HG03432 (cell line): ENCODE results near the gene TRABD.

Experiments
- ATAC-seq: cut with Tn5 transposase; IDR thresholded peaks from one replicate; pipeline ENCODE4 v1.9.1; 2021; ENCODE audit warnings: mild to moderate bottlenecking, moderate library complexity; ENCODE audit not compliant: unreplicated experiment

The TRABD gene

DNA sequence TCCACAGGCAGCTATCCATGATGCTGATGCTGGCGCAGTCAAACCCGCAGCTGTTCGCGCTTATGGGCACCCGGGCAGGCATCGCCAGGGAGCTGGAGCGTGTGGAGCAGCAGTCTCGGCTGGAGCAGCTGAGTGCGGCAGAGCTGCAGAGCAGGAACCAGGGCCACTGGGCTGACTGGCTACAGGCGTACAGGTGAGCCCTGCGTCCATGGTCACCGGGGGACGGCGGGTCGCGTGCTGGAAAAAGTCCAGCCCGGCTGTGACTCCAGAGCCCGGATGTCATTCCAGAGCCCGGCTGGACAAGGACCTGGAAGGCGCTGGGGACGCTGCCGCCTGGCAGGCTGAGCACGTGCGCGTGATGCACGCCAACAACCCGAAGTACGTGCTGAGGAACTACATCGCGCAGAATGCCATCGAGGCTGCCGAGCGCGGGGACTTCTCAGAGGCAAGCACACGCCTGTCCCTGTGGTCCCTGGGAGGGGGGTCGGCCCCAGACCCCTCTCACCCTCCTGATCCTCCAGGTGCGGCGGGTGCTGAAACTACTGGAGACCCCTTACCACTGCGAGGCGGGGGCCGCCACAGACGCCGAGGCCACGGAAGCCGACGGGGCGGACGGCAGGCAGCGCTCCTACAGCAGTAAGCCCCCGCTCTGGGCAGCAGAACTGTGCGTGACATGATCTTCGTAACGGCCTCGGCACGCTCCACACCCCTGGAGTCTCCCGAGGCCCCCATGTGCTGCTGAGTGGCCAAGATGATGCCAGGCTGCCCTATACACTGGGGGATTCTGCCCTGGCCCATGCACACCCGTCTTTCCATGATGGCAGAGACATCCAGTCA lies 31.2 kb downstream of the TRABD start:
- ATAC-seq = no peak

DNA sequence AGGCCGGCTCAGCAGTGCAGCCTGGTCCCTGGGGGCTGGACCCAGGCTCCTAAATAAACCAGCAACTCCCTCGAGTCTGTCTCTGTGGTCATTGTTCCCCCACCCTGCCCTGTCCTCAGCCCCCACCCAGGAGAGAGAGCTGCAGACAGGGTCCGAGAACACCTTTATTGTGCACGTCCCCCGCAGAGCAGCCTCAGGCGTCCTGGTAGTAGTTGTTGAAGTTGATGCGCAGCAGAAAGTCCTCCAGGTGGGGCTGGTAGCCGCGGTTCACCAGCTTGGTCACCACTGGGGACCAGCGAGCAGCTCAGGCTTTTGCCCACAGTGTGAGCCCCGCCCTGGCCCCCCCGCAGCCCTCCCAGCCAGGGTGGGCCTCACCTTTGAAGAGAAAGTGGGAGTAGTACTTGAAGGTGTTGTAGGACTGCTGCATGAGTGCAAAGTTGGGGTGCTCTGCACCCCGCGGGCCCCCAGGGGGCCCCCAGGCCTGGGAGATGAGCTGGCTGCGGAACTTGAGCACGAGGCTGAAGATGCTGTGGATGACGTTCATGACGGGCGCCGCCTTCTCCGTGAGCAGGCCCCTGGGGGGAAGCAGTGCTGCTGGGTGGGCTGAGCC lies 31.9 kb downstream of the TRABD start:
- ATAC-seq = no peak

DNA sequence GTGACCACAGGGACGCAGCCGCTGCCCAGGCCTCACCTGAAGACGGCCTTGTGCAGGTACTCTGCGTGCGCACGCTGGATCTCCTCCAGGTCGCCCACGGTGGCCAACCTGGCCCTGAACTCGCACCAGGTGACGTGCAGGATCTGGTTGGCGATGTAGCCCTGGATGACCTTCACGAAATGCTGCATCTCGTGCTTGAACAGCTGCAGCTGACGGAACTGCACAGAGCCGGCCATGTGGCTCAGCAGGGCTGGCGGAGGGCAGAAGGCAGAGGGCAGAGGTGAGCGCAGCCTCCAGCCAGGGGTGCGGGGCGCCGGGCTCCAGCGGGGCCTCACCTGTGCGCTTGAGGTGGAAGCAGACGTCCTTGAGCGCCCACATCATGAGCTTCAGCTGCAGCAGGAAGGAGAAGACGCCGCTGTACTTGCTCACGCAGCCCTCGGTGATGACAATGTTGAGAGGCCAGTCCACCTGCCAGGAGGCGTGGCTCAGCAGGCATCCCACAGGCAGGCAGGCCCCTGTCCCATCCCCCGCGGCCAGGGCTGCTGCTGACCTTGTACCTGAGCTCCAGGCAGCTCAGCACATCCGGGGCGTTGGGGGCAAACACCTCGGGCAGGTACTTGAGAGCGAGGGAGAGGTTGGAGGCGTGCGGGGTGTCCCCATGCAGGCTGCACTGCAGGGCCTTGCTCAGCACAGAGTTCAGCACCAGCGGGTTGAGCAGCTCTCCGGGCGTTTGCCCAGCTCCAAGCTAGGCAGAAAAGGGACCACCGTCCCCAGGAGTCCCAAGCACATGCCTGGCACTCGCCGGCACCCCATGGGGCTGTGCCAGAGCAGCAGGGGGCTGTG lies 32.7 kb downstream of the TRABD start:
- ATAC-seq = no peak

DNA sequence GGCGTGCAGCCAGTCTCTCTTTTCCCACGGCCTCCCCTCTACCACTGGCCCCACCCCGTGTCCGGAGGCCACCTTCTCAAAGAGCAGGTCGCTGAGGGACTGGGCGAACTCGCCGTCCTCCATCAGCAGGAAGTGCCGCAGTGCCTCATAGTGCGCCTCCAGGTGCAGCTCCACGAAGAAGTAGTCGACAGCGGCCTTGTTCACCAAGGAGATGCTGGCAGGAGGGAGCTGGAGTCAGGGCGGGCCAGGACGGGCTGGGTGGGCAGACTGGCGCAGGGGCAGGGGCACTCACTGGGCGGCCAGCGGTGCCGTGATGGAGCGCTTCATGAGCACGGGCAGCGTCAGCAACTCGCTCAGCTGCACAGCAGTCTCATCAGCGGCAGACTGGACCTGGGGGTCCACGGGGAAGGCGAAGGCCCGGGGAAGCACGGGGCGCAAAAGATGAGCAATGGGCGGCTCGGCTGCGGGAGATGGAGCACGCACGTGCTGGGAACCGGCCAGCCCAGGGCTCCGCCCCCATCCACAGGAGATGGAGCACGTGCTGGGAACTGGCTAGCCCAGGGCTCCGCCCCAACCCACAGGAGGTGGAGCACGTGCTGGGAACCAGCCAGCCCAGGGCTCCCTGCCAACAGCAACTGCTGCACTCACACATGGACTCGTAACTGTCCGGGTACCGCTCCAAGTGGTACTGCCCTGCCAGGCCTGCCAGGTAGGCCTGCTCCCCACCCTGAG lies 33.4 kb downstream of the TRABD start:
- no peak for ATAC-seq

DNA sequence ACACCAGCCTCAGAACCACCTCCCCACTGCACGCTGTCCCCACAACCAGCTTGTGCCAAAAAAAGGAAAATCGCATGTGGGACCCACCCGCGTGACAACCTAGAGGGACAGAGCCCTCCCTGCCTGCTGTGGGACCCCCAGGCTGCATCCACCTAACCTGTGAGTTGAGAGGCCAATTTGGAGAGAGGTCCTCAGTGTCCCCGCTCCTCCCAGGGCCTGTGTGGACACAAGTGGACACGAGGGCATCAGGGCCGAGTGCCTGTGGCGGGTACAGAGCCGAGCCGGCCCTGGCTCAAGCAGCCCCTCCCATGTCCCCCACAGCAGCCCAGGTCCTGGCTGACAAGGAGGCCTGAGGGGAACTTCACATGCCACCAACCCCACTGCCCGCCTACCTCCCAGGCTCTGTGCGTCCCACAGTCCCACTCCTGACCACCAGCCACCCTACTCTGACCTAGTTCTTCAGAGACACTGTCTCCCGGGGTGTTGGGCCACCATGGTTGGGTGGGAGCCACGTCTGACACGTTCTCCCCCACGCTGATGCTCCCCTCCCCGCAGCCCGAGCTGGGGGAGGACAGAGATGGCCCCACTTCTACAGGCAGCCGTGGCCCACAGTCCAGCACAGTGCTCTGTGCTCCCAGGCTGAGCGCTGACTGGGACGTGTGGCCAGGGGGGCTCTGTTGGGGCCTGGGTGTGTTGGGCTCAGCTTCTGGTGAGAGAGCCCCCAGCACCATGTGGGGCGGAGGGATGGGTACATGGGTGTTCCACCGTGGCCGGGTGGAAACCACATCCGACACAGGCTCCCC lies 34.3 kb downstream of the TRABD start:
- no peak for ATAC-seq

DNA sequence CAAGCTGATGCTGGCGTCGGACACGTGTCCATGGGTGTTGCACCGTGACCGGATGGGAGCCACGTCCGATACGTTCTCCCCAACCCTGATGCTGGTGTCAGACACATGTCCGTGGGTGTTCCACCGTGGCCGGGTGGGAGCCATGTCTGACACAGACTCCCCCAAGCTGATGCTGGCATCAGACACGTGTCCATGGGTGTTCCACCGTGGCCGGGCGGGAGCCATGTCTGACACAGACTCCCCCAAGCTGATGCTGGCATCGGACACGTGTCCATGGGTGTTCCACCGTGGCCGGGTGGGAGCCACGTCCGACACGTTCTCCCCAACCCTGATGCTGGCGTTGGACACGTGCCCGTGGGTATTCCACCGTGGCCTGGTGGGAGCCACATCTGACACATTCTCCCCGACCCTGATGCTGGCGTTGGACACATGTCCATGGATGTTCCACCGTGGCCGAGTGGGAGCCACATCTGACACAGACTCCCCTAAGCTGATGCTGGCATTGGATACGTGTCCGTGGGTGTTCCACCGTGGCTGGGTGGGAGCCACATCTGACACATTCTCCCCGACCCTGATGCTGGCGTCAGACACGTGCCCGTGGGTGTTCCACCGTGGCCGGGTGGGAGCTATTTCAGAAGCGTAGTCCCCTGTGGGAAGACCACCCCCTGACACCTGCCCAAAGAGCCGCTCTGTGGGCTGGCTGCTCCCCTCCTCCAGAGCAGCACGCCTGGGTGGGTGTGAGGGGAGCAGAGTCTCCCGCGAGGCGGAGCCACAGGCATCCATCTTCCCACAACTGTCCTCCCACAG lies 35.1 kb downstream of the TRABD start:
- ATAC-seq = no peak

DNA sequence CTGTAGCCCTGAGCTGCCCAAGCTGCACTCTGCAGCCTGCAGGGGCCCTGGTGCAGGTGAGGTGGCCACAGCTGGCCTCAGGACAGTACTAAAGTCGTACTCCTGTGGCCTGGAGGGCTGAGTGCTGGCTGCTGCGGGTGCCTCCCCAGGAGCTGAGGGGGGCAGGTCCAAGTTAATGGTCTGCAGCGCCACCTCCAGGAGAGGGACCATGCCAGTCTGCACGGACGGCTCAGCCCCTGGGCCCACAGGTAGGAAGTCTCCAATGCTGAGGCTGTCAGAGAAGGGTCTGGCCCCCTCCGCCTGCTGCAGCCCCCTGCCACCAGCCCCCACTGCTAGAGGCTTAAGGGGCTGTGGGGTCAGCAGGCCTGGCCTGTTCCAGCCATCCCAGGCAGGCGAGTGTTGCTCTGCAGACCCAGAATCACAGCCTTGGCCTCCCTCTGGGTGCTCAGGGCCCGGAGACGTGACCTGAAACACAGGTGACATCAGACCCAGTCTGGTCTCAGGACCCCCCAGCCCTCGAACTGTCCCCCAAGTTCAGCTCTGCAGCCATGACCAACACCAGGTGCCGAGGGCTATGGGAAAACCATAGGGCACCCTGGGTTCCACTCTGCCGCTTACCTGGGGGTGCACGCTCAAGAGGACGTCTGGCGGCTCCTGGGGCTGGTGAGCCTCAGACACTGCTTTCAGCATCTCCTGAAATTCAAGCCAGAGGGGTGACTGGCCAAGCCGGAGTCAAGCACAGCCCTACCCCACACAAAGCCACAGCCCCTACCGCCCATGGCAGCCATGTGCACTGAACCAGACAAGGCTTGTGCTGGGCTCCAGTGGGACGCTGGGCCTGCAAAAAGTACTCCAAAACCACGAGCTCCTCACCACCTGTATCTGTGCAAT lies 35.9 kb downstream of the TRABD start:
- no peak for ATAC-seq

DNA sequence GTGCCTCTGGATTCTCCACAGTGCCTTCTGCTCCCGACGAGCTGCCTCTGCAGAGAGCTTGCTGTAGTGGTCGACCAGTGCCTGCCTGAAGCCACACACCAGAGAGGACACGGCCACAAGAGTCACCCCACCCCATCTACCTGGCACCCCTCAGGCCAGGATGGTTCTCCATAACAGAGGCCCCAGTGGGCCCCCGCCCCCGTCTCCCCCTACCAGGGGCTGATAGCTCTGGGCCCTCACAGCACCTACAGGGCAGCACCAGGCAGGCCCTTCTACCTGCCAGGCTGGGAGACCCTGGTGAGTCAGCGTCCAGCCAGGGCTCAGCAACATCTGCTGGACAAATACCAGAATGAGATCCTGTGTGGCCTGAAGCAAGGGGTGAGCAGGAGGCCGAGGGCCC lies 36.8 kb downstream of the TRABD start:
- no peak for ATAC-seq

DNA sequence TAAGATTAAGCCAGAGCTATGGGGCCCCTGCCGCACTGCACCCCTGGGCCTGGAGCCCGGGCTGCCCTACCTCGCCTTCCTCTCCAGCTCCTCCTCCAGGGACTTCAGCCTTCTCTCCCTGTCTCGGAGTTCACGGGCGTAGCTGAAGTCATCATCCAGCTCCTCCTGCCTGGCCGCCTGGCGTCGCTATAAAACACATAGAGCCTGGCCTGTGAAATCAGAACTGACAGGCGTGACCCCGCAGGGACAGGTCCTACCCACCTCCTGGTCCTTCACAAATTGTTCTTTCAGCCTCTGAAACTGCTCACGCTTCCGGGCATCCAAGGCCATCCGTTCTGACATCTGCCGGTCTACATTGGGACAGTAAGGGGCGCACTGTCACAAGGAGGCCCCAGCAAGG lies 38.4 kb downstream of the TRABD start:
- no peak for ATAC-seq

DNA sequence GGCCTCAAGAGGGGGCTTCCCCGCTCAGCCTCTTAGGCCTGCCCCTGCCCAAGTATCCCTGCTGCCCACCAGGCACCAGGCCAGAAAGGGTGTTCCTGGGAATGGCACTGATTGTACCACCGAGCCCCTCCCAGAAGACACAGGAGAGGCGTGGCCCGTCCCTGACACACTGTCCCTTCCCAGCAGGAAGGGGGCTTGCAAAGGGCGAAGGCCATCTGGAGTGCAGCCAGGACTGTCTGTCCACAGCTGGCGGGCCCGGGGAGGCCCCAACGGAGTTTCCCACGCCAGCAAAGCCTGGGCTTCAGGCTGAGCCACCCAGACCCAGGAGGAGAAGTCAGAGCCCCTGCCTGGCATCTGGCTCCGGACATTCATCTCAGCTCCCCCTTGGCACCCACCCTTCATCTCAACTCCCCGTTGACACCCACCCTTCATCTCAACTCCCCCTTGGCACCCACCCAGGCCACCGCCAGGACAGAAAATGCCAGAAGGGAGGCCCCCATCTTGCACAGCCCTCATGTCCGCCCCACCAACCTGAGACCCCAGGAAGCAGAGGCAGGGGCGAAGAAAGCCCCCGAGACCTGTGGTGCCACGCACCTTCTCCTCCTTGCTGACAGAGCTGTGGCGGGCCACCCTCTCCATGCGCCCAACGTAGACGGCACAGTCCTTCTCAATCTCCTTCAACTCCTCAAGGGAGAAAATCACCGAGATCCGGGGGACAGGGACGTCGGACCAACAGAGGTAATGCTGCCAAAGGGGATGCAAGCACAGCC lies 39.7 kb downstream of the TRABD start:
- ATAC-seq = no peak

DNA sequence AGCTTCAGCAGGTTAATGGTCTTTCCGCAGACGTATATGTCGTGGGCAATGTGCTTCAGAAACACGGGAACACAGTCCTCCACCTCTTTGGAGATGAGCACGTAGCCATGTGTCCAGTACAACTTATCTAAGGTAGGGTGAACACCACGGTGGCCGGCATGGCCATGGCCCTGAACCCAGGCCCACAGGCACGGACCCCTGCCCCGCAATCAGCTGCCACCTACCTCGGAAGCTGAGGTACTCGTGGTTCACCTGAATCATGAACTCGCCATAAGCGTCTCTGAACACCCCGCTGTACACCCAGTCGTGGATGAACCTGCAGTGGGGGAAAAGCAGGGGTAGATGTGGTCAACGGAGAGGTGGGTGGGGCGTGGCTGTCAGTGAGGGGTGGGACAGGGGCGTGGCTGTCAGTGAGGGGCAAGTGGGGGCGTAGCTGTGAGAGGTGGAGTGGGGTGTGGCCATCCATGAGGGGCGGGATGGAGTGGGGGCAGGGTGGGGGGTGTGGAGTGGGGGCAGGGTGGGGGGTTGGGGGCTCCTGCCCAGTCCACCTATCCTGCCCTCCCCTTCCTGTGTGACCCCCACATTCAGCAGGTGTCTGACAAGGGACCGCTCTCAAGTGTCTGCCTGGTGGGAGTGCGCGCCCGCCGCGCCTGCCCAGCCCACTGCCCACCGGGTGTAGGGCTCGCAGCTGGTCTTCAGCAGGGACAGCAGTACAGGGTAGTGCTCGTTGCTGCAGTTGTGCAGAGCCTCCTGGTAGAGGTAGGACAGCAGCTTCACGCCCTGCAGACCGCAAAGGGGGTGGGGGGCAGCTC lies 40.6 kb downstream of the TRABD start:
- ATAC-seq = no peak

DNA sequence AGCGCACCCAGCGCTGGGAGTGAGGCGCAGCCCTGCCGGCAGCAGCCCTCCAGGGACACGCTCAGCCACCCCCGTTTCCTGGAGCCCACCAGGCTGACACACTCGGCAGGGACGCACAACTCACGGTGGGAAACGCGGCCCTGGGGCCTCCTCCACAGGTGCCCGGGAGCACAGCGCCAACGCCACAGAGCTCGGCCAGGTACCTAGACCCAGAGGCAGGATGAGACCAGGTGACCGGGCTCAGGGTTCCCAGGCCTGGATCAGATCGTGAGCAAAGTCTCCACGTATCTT lies 41.1 kb downstream of the TRABD start:
- ATAC-seq = no peak

DNA sequence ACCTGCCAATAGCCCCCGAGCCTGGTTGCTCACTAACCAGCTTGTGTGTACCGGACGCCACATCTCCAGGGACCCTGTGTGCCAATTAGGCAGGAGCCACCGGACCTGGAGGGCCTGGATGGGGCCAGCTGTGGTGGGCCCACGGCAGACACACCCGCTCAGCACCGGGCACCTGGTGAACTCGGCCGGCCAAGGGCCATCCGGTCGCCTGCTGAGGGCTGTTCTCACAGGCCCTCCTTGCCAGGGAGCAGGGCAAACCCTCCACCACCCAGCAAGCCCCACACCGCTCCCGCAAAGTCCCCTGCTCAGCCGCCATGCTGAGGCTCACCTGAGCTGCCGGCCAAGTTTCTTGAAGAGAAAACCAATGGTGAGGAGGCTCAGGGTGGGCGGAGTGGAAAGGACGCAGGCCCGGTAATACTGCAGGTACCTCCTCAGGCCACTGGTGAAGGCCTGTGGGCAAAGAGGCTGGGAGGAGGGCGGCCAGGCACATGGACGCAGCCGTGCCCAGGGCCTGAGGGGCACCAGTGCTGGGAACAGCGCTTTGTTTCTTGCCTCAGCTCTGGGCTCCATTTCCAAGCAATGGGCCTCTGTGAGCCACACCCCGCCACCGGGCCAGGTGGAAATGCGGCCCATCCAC lies 42.0 kb downstream of the TRABD start:
- no peak for ATAC-seq

DNA sequence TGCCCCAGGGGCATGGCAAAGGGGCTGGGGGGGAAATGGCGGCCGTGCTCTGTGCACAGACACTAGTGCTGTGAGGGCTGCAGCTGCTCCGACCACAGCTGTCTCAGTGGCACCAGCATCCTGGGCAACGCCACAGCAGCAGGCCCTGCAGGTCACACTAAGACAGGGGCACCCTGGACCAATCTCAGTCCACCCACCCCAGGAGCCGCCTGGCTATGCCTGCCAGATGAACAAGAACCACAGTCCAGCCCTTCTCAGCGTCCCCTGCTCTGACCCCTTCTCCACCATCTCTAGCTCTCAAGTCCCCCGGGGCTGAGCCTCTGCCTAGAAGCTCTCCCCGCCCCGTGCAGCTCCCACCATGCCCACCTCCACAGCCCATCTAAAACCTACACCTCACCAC lies 42.7 kb downstream of the TRABD start:
- ATAC-seq = no peak

DNA sequence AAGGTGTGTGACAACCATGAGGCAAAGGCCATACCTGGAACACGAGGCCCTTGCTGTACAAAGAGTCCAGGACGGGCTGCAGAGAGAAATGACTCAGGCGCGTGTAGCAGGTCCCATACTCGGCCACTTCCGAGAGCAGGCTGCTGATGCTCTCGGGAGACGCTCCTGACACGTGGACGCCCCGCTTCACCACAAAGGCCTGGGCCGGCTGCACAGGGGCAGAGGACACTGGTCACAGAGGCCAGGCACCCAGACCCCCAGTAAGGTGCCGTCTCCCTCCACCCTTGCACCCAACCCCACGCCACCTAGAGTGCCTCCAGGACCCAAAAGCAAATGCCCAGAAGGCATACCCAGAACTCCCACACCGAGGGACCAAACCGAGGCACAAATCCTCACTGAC lies 43.7 kb downstream of the TRABD start:
- no peak for ATAC-seq

DNA sequence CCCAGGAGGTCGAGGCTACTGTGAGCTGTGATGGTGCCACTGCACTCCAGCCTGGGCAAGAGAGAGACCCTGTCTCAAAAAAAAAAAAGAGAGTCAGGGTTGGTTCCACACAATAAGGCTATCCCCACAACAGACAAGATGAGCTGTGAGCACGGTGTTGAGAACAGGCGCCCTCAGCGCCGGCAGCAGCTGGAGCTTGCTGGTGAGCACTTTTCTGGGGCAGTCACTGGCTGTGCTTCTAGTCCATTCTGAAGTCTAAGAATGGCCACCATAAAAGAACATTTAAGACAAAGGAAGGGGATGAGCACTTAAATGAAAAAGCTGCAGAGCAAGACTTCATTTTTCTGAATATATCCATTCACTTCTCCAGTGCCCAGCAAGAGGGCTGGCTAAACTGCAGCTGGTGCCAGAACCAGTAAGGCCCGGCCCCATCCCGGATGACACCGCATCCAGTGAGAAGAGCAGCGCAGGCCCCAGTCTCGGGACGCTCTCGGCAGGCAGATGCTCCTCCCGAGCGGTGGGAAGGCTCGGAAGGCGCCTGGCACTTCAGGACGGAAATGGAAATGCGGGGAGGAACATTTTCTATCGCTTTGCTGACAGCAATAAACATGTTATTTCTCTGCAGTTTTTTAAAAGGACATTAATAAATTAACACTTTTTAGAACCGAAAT lies 46.9 kb downstream of the TRABD start:
- no peak for ATAC-seq
